ENCODE measurements around the gene FHOD3.
"Not testable (repeated sequence)": the region's sequence is repeated elsewhere in the genome, so short reads cannot be mapped to it uniquely, and the experiment has no call there.

Gene FHOD3

GRCh38 chr18:36813824-36814223, 516.3 kb downstream of the FHOD3 start:
- no peak for DNase-seq

- DNase-seq, result peak; percentile 2
Observed at GRCh38 chr18:36814994-36815393, 517.5 kb downstream of the FHOD3 start.

GRCh38 chr18:36816096-36816495, 518.6 kb downstream of the FHOD3 start:
- not testable (repeated sequence) for DNase-seq

- DNase-seq, result no peak
Observed at GRCh38 chr18:36817039-36817438, 519.5 kb downstream of the FHOD3 start.

- no peak for DNase-seq
Observed at GRCh38 chr18:36818652-36819051, 521.1 kb downstream of the FHOD3 start.

GRCh38 chr18:36819621-36820020, 522.1 kb downstream of the FHOD3 start:
- no peak for DNase-seq

- no peak for DNase-seq
Observed at GRCh38 chr18:36821681-36822080, 524.2 kb downstream of the FHOD3 start.

- DNase-seq, result no peak
Observed at GRCh38 chr18:36825526-36825925, 528.0 kb downstream of the FHOD3 start.

- no peak for DNase-seq
Observed at GRCh38 chr18:36826556-36826955, 529.0 kb downstream of the FHOD3 start.

- no peak for DNase-seq
Observed at GRCh38 chr18:36828157-36828629, 530.7 kb downstream of the FHOD3 start.

GRCh38 chr18:36828630-36829361, 531.3 kb downstream of the FHOD3 start, which contains the start of the genes KIAA1328 and TPGS2:
TSS of gene KIAA1328 (plus strand) at chr18:36829127. CDS start at chr18:36829139, 12 bp downstream.
TSS of gene TPGS2 (minus strand) at chr18:36829002. CDS start at chr18:36828767, 235 bp downstream.
- peak; percentile 82 for DNase-seq

Measured in DMS153 (cell line).